Neural cell (in vitro differentiated cells): Measurements from ENCODE around the gene HTRA2. TPM values are rescaled to one million over a fixed set of nuclear protein-coding genes. Genes with fewer than 3 reads are reported as not detected.

Source experiments
- H2AFZ ChIP-seq: fragments of 200-600, 300-800 bp; sonication (generic), shearing (Covaris generic); 2 replicates; pipeline ENCODE4 v1.6.0; 2014; ENCODE audit warnings: low read depth, mild to moderate bottlenecking, antibody characterized with exemption, low read length, moderate library complexity
- H3F3A ChIP-seq: fragments of 200-600 bp; shearing (Covaris generic); 2 replicates; pipeline ENCODE4 v1.6.1; 2016; ENCODE audit warnings: mild to moderate bottlenecking, moderate library complexity, mixed read lengths, antibody characterized with exemption, low read length; ENCODE audit not compliant: insufficient read depth, poor library complexity, severe bottlenecking
- H3K27ac ChIP-seq: fragments of 200-600, 300-800 bp; sonication (generic), shearing (Covaris generic); 2 replicates; pipeline ENCODE4 v1.5.1; 2014; ENCODE audit warnings: mild to moderate bottlenecking, low read length, moderate library complexity
- H3K27me3 ChIP-seq: fragments of 300-800, 200-600 bp; sonication (generic), shearing (Covaris generic); 2 replicates; pipeline ENCODE4 v1.6.0; 2014; ENCODE audit warnings: mild to moderate bottlenecking, low read depth, low read length, moderate library complexity; ENCODE audit not compliant: insufficient read depth
- H3K36me3 ChIP-seq: fragments of 300-800, 200-600 bp; sonication (generic), shearing (Covaris generic); 2 replicates; pipeline ENCODE4 v1.5.1; 2014; ENCODE audit warnings: mild to moderate bottlenecking, antibody characterized with exemption, low read length, moderate library complexity; ENCODE audit not compliant: insufficient read depth
- H3K4me2 ChIP-seq: fragments of 300-800, 200-600 bp; sonication (generic), shearing (Covaris generic); 2 replicates; pipeline ENCODE4 v1.6.0; 2014; ENCODE audit warnings: mild to moderate bottlenecking, low read length
- H3K4me3 ChIP-seq: fragments of 300-800, 200-600 bp; sonication (generic), shearing (Covaris generic); 2 replicates; pipeline ENCODE4 v1.5.1; 2014; ENCODE audit warnings: mild to moderate bottlenecking, low read length, moderate library complexity
- H3K79me2 ChIP-seq: fragments of 200-600 bp; shearing (Covaris generic); replicated peaks from 2 replicates; pipeline ENCODE4 v1.6.0; 2014; ENCODE audit warnings: mild to moderate bottlenecking, low read length, moderate library complexity; ENCODE audit not compliant: insufficient read depth
- H3K9ac ChIP-seq: fragments of 300-800, 200-600 bp; sonication (generic), shearing (Covaris generic); 2 replicates; pipeline ENCODE4 v1.6.1; 2016; ENCODE audit warnings: mild to moderate bottlenecking, low read length, mixed read lengths
- H3K9me2 ChIP-seq: fragments of 200-600 bp; shearing (Covaris generic); 2 replicates; pipeline ENCODE4 v1.6.1; 2016; ENCODE audit warnings: mild to moderate bottlenecking, low read length, mixed read lengths; ENCODE audit not compliant: insufficient read depth
- H3K9me3 ChIP-seq: fragments of 200-600, 300-800 bp; sonication (generic), shearing (Covaris generic); 2 replicates; pipeline ENCODE4 v1.6.1; 2016; ENCODE audit warnings: mild to moderate bottlenecking, mixed run types, low read length, moderate library complexity, mixed read lengths
- H4K20me1 ChIP-seq: fragments of 200-600 bp; shearing (Covaris generic); 2 replicates; pipeline ENCODE4 v1.6.1; 2016; ENCODE audit warnings: mild to moderate bottlenecking, mixed run types; ENCODE audit not compliant: insufficient read depth
- CTCF ChIP-seq: fragments of 450-650 bp; IDR thresholded peaks from 2 replicates; pipeline ENCODE4 v1.5.1; 2014; ENCODE audit warnings: antibody characterized with exemption, mild to moderate bottlenecking, moderate library complexity; ENCODE audit not compliant: poor library complexity, severe bottlenecking
- EP300 ChIP-seq: fragments of 450-650 bp; conservative IDR thresholded peaks from 2 replicates; pipeline ENCODE4 v1.6.1; 2014; ENCODE audit warnings: antibody characterized with exemption, mild to moderate bottlenecking, moderate library complexity; ENCODE audit not compliant: poor library complexity, severe bottlenecking
- EZH2 ChIP-seq: fragments of 200-600, 300-800 bp; shearing (Covaris generic), sonication (generic); IDR thresholded peaks from 2 replicates; pipeline ENCODE4 v1.6.1; 2014; ENCODE audit warnings: antibody characterized with exemption, low read length, borderline replicate concordance, mild to moderate bottlenecking; ENCODE audit not compliant: insufficient read depth, poor library complexity, severe bottlenecking
- MXI1 ChIP-seq: fragments of 450-650 bp; conservative IDR thresholded peaks from 2 replicates; pipeline ENCODE4 v1.6.1; 2014; ENCODE audit warnings: antibody characterized with exemption, mild to moderate bottlenecking; ENCODE audit not compliant: poor library complexity, severe bottlenecking
- POLR2AphosphoS5 ChIP-seq: IDR thresholded peaks from 2 replicates; pipeline ENCODE4 v1.6.1; 2012
- RAD21 ChIP-seq: fragments of 450-650 bp; conservative IDR thresholded peaks from 2 replicates; pipeline ENCODE4 v1.6.1; 2014; ENCODE audit warnings: antibody characterized with exemption, mild to moderate bottlenecking, moderate library complexity
- REST ChIP-seq: IDR thresholded peaks from 2 replicates; pipeline ENCODE4 v1.6.1; 2012; ENCODE audit warnings: borderline replicate concordance
- SMC3 ChIP-seq: fragments of 450-650 bp; conservative IDR thresholded peaks from 2 replicates; pipeline ENCODE4 v1.6.1; 2014; ENCODE audit warnings: antibody characterized with exemption, mild to moderate bottlenecking, moderate library complexity; ENCODE audit not compliant: poor library complexity
- TAF1 ChIP-seq: IDR thresholded peaks from 2 replicates; pipeline ENCODE4 v1.6.1; 2012; ENCODE audit warnings: low read depth
- polyA plus RNA-seq: library from polyadenylated mRNA; depleted of rRNA; stranded (reverse); fragments of >200 nt; gene quantifications from 2 replicates; pipeline ENCODE4 v1.2.3, GENCODE V29; 2014

HTRA2 gene
- polyA plus RNA-seq, 1 donor from 2014 or later, result 126 TPM

GRCh38 chr2:74496997-74497776 lies 32.5 kb upstream of the HTRA2 start:
- Histone ChIP-seq H3K27ac (no peak overlapping the region), H3K4me2 (no peak overlapping the region), H3K9me2 (no peaks in the 10 kb centered on the region), H3K36me3 (no peaks in the 10 kb centered on the region), H3F3A (no peaks in the 10 kb centered on the region), H4K20me1 (no peaks in the 10 kb centered on the region), H3K27me3 (peaks cover 64% of the 10 kb centered on the region), H3K79me2 (no peaks in the 10 kb centered on the region), H3K4me3 (no peak overlapping the region), H3K9me3 (no peaks in the 10 kb centered on the region), H3K9ac (no peak overlapping the region), H2AFZ (no peak overlapping the region)
- TF ChIP-seq EZH2 (no peak), TAF1 (no peak), MXI1 (no peak), REST (no peak), RAD21 (no peak), CTCF (no peak), SMC3 (no peak), POLR2AphosphoS5 (no peak), EP300 (no peak)

GRCh38 chr2:74497777-74498499 lies 31.8 kb upstream of the HTRA2 start:
- Histone ChIP-seq H3K79me2 (no peaks in the 10 kb centered on the region), H3K9me3 (no peaks in the 10 kb centered on the region), H3K4me2 (no peak overlapping the region), H3K9ac (no peak overlapping the region), H2AFZ (no peak overlapping the region), H3K9me2 (no peaks in the 10 kb centered on the region), H4K20me1 (no peaks in the 10 kb centered on the region), H3K27ac (no peak overlapping the region), H3K36me3 (no peaks in the 10 kb centered on the region), H3K4me3 (peak overlapping the region; percentile 55), H3F3A (no peaks in the 10 kb centered on the region), H3K27me3 (peaks cover 71% of the 10 kb centered on the region)
- TF ChIP-seq MXI1, result no peak
- no peak for TF ChIP-seq CTCF
- TF ChIP-seq TAF1, result no peak
- no peak for TF ChIP-seq EP300
